OCI-M2 (cell line): ENCODE results near the gene SIRT5.

Experiments
- DNase-seq: peaks from one replicate; lab custom pipeline; 2025; ENCODE audit not compliant: unreplicated experiment; lab: John Stamatoyannopoulos, UW

Gene SIRT5

GRCh38 chr6:13629459-13630116, 55.2 kb downstream of the SIRT5 start:
- no peak for DNase-seq

- DNase-seq: no peak
Observed at GRCh38 chr6:13630499-13630898, 56.1 kb downstream of the SIRT5 start.

GRCh38 chr6:13633343-13633742, 58.9 kb downstream of the SIRT5 start:
- DNase-seq: no peak

- no peak for DNase-seq
Observed at GRCh38 chr6:13635948-13636658, 61.7 kb downstream of the SIRT5 start.

GRCh38 chr6:13638014-13638413, 63.6 kb downstream of the SIRT5 start:
- no peak for DNase-seq

- DNase-seq: no peak
Observed at GRCh38 chr6:13638626-13639025, 64.2 kb downstream of the SIRT5 start.

GRCh38 chr6:13641315-13641714, 66.9 kb downstream of the SIRT5 start:
- no peak for DNase-seq

GRCh38 chr6:13643125-13643524, 68.7 kb downstream of the SIRT5 start:
- DNase-seq: no peak

GRCh38 chr6:13648850-13649249, 74.4 kb downstream of the SIRT5 start:
- DNase-seq: no peak

GRCh38 chr6:13649393-13649792, 75.0 kb downstream of the SIRT5 start:
- DNase-seq: no peak

- DNase-seq: no peak
Observed at GRCh38 chr6:13653296-13653695, 78.9 kb downstream of the SIRT5 start.

GRCh38 chr6:13654496-13654895, 80.1 kb downstream of the SIRT5 start:
- DNase-seq: no peak

GRCh38 chr6:13655700-13656099, 81.3 kb downstream of the SIRT5 start:
- no peak for DNase-seq

- DNase-seq: no peak
Observed at GRCh38 chr6:13660273-13660672, 85.9 kb downstream of the SIRT5 start.

- no peak for DNase-seq
Observed at GRCh38 chr6:13660893-13661292, 86.5 kb downstream of the SIRT5 start.

GRCh38 chr6:13661647-13662046, 87.2 kb downstream of the SIRT5 start:
- no peak for DNase-seq

- DNase-seq: no peak
Observed at GRCh38 chr6:13662651-13663334, 88.4 kb downstream of the SIRT5 start.

- no peak for DNase-seq
Observed at GRCh38 chr6:13663986-13664385, 89.6 kb downstream of the SIRT5 start.
